Iris pigment epithelial cell (primary cell): Measurements from ENCODE around the gene RAP1GDS1.
"Not testable (repeated sequence)": the region's sequence is repeated elsewhere in the genome, so short reads cannot be mapped to it uniquely, and the experiment has no call there.

Experiments
- DNase-seq: peaks from one replicate; pipeline ENCODE4 v3.0.0-alpha.2; 2011; ENCODE audit warnings: low read depth

RAP1GDS1 gene

DNA sequence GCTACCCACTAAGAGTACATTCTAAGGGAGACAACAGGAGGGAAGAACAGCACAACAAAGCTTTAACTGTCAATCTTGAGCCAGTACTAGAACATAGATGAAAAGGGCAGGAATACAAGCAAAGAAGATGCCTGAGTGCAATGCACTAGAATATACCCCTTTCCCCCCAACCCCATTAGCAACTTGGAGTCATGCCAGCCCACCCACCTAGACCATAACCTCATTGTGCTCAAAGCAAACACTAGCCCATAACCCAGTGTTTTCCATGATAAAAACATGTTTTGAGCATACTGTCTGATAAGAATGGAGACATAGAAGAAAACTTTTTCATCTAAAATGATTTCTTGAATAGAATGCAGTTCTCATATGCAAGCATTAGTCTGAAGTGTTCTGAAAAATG is 183.2 kb downstream of the RAP1GDS1 start:
- DNase-seq, result no peak

- peak; percentile 96 for DNase-seq
Measured at GRCh38 chr4:98446499-98447375, 185.6 kb downstream of the RAP1GDS1 start.

GRCh38 chr4:98447648-98448047 is 186.5 kb downstream of the RAP1GDS1 start:
- peak; percentile 51 for DNase-seq

DNA sequence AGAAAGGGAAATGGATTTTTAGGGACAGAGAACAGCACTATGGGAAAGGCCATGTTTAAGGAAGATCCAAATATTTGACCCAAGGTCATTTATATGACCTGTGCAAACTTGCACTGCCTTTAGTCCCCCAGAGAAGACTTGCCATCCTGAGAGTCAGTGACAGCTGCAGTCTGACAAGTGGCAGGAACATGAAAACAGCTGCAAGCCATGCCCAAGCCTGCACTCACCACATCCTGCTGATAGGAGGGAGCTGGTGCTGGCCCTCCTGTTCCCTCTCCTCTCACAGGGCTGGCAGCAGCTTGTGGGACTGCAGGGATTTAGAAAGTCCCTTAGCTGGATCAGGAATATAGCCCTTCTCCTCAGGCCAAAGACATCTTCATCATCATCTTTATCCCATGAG is 187.7 kb downstream of the RAP1GDS1 start:
- DNase-seq, result peak; percentile 38

DNA sequence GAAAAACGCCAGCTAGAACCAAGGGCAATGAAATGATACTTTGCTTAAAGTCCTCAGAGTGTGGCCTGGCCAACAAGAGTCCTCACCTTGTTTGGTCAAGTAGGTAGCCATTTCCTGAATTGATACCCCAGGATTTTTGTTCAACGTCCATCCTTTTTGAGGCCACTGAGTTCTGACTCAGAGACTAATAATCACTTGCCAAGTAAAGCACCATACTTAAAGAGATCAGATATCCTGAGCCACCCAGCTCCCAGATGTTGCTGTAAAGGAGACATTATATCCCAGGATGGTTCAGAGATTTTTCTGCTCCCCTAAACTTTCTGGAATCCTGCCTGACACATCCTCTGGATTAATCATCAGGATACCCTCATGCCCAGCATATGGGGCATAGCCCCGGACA is 190.9 kb downstream of the RAP1GDS1 start:
- DNase-seq, result peak; percentile 50

- not testable (repeated sequence) for DNase-seq
Measured at GRCh38 chr4:98457422-98457821, 196.2 kb downstream of the RAP1GDS1 start.

DNA sequence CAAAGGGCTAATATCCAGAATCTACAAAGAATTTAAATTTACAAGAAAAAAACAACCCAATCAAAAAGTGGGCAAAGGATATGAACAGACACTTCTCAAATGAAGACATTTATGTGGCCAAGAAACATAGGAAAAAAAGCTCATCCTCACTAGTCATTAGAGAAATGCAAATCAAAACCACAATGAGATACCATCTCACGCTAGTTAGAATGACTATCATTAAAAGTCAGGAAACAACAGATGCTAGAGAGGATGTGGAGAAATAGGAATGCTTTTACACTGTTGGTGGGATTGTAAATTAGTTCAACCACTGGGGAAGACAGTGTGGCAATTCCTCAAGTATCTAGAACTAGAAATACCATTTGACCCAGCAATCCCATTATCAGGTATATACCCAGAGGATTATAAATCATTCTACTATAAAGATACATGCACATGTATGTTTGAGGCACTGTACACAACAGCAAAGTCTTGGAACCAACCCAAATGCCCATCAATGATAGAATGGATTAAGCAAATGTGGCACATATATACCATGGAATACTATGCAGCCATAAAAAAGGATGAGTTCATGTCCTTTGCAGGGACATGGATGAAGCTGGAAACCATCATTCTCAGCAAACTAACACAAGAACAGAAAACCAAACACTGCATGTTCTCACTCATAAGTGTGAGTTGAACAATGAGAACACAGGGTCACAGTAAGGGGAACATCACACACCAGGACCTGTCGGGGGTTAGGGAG is 200.1 kb downstream of the RAP1GDS1 start:
- DNase-seq, result not testable (repeated sequence)

GRCh38 chr4:98462487-98462886 is 201.3 kb downstream of the RAP1GDS1 start:
- DNase-seq, result no peak

DNA sequence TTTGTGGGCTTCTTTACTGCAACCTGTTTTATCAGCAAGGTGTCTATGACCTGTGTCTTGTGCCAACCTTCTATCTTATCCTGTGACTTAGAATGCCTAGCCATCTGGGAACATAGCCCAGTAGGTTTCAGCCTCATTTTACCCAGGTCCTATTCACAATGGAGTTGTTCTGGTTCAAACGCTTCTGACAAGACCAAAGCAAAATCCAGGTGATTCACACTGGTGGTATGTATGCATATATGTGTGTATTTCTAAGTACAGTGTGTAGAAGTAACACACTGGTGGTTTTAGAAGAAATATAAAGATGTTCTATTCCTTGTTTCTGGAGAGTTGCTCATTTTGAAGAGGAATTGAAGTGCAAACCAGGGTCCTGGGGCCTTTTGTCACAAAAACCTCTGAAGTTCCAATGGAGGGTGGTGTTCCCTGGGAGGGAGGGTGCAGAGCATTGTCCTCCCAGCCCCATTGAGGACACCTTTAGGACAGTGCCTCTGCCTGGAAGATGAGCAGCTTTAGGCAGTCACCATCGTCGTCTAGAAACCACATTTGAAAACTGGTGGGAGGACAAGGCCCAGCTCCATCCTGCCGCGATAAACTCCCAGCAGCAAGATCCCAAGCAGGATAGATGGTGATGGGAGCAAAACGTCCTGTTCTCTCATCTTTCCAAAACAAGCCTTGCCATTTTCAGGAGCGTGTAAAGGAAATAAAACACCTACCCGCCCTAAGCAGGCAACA is 205.8 kb downstream of the RAP1GDS1 start:
- DNase-seq, result peak; percentile 64

DNA sequence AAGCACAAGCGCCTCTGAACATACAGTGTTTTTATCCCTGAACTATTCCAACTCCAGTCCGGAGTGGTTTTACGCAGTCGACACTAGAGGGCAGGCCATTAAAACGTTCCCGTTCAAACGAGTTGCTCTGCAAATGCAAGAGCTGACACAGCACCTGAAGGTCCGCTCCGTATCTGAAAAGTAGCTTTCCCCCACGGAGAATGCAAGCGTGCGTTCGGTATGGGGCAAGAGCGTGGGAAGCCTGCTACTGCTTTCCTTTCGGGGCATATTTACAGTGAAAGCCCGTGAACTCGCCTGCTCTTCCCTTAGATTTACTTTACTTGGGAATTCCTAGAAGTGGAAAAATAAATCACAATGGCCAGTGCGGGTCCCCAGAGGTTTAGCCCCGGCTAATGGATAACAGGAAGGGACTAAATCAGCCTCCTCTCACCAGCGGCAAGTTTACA is 206.5 kb downstream of the RAP1GDS1 start:
- DNase-seq, result peak; percentile 96

DNA sequence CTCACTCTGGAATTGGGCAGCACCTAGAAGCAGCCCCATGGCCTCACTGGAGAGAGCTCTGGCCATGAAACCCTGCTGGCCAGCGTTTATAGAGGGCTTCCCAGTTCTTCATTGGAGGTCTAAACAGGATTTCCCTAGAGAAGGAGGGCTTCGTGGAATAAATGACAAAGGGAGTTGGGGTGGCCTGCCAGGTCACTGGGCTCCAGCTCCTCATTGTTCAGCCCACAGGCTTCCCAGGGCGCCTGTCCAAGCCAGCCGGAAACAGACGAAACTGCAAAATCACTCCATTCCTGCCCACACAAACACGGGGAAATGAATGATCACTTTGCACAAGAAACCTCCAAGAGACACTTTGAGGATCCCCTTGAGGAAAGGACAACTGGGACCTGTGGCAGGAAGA is 207.5 kb downstream of the RAP1GDS1 start:
- peak; percentile 70 for DNase-seq

DNA sequence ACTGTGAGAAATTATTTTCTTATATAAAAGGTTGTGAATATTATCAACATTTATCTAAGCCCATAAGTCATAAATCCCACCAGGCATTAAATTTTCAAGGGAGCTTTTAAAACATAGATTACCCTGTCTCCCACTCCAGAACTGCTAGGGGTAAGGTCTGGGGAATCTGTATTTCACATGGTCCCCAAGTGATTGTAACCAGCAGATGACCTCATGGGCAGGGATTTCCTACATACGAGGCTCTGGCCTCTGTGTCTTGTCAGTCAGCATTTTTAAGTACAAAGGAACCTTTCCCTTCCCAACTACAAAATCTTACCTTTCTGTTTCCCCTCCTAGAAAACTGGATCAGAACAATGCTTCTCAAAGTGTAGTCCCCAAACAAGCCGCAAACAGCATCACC is 208.6 kb downstream of the RAP1GDS1 start:
- peak; percentile 39 for DNase-seq

- no peak for DNase-seq
Measured at GRCh38 chr4:98470366-98470765, 209.2 kb downstream of the RAP1GDS1 start.

DNA sequence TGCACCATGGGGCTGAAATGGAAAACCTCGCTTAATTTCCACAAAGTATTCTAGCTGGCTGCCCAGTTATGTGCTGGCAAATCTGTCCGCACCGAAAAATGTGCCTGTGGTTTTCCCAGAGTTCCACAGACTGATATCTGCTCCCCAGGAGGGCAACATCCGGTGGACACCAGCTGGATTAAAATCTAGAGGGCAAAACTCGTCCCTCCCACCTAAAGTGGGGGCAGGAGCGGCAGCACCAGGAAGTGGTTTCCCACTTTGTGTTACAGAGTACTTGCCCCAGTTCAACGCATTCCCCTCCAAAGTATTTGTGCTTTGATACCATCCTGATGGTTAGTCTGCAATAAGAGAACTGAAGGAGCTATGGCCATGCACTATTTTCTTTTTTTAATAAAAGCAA is 209.6 kb downstream of the RAP1GDS1 start:
- peak; percentile 56 for DNase-seq

DNA sequence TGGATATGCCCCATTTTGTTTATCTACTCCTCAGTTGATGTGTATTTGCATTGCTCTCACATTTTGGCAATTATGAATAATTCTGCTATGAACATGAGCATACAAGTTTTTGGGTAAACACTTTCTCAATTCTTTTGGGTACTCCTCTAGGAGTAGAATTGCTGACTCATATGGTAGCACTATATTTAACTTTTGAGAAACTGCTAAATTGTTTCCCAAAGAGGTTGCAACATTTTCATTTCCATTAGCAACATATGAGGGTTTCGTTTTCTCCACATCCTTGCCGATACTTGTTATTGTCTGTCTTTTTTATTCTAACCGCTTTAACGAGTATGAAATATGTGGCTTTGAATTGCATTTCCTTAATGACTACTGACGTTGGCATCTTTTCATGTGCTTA is 211.9 kb downstream of the RAP1GDS1 start:
- peak; percentile 24 for DNase-seq

DNA sequence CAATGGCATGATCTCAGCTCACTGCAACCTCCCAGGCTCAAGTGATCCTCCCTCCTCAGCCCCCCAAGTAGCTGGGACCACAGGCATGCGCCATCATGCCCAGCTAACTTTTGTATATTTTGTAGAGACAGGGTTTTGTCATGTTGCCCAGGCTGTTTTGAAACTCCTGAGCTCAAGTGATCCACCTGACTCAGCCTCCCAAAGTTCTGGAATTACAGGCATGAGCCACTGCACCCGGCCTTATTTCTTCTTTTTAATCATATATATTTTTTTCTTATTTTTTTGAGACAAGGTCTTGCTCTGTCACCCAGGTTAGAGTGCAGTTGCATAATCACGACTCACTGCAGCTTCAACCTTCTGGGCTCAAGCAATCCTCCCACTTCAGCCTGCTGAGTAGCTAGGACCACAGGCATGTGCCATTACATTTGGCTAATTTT is 213.2 kb downstream of the RAP1GDS1 start:
- peak; percentile 86 for DNase-seq

DNA sequence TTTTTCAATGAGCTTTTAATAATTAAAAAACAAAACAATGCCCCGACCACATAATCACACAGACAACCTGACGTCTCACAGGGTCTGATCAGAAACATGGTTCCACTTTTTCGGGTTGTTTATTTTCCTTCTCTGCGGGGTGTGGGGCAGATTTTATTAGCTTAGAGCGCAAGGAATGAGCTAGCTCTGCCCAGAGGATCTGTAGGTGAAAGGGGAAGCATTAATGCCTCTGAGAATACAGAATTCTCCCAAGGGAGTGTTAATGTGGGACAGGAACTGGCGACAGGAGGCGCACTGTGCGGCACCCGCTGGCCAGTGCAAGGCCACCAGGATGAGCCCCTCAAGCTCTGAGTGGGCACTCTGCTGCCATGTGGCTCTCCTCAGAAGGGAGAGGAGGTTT is 215.7 kb downstream of the RAP1GDS1 start:
- DNase-seq, result no peak

- DNase-seq, result not testable (repeated sequence)
Measured at GRCh38 chr4:98479590-98479989, 218.4 kb downstream of the RAP1GDS1 start.

GRCh38 chr4:98480535-98480934 is 219.4 kb downstream of the RAP1GDS1 start:
- DNase-seq, result no peak

GRCh38 chr4:98481167-98481566 is 220.0 kb downstream of the RAP1GDS1 start:
- DNase-seq, result no peak

DNA sequence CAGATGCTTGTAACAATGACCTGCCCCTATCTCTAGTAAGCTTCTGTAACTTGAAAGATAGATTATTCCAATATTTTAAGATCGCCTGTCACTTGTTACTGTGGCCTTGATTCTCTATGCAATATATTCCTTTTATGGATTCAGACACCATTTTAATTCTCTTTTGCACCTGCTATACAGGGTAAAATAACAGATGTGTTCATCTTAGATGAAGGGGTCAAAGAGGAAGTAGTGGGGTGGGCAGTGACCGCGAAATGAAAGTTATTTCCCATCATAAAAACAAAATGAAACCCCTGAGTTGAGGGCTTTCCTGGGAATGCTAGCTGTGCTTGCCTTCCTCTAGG is 221.3 kb downstream of the RAP1GDS1 start:
- no peak for DNase-seq
